GM23338 (cell line): Measurements from ENCODE around the gene R3HDM2. TPM values are rescaled to one million over a fixed set of nuclear protein-coding genes. Genes with fewer than 3 reads are reported as not detected.

Experiments used
- ATAC-seq: fragments of 200-7000 bp; cut with Tn5 transposase; 3 replicates; pipeline ENCODE4 v1.9.1; 2020
- DNase-seq: peaks from one replicate; pipeline ENCODE4 v3.0.0-alpha.2; 2015; ENCODE audit warnings: low spot score
- H2AFZ ChIP-seq: fragments of 200-600 bp; sonication (generic); 2 replicates; pipeline ENCODE4 v1.8.0; 2016; ENCODE audit warnings: antibody characterized with exemption, mild to moderate bottlenecking, moderate library complexity
- H3F3A ChIP-seq: fragments of 200-600 bp; sonication (generic); replicated peaks from 2 replicates; pipeline ENCODE4 v1.8.0; 2017; ENCODE audit warnings: antibody characterized with exemption, mixed run types, low read depth
- H3K27ac ChIP-seq: fragments of 200-600 bp; sonication (generic); 2 replicates; pipeline ENCODE4 v1.6.1; 2016; ENCODE audit warnings: low read depth
- H3K27me3 ChIP-seq: fragments of 200-600 bp; sonication (generic); 2 replicates; pipeline ENCODE4 v1.8.0; 2016; ENCODE audit warnings: mild to moderate bottlenecking, mixed run types, moderate library complexity; ENCODE audit not compliant: insufficient read depth
- H3K36me3 ChIP-seq: fragments of 200-600 bp; sonication (generic); 2 replicates; pipeline ENCODE4 v1.8.0; 2016; ENCODE audit warnings: mild to moderate bottlenecking; ENCODE audit not compliant: insufficient read depth
- H3K4me1 ChIP-seq: fragments of 200-600 bp; sonication (generic); 2 replicates; pipeline ENCODE4 v1.8.0; 2016; ENCODE audit warnings: mild to moderate bottlenecking, moderate library complexity; ENCODE audit not compliant: insufficient read depth
- H3K4me2 ChIP-seq: fragments of 200-600 bp; sonication (generic); 2 replicates; pipeline ENCODE4 v1.7.1; 2017; ENCODE audit warnings: mixed run types
- H3K4me3 ChIP-seq: fragments of 200-600 bp; sonication (generic); 2 replicates; pipeline ENCODE4 v1.6.1; 2016; ENCODE audit warnings: mixed run types
- H3K79me2 ChIP-seq: fragments of 200-600 bp; sonication (generic); replicated peaks from 2 replicates; pipeline ENCODE4 v1.8.0; 2017; ENCODE audit warnings: mild to moderate bottlenecking; ENCODE audit not compliant: insufficient read depth
- H3K9me2 ChIP-seq: fragments of 200-600 bp; sonication (generic); 2 replicates; pipeline ENCODE4 v1.8.0; 2017; ENCODE audit not compliant: insufficient read depth
- H4K20me1 ChIP-seq: fragments of 200-600 bp; sonication (generic); replicated peaks from 2 replicates; pipeline ENCODE4 v1.8.0; 2017; ENCODE audit warnings: mild to moderate bottlenecking; ENCODE audit not compliant: insufficient read depth
- H3K27ac Mint-ChIP-seq: 2 replicates; pipeline ENCODE4 v1.8.0; 2020; ENCODE audit warnings: inconsistent platforms, mild to moderate bottlenecking, moderate library complexity, mixed read lengths
- H3K27me3 Mint-ChIP-seq: 3 replicates; pipeline ENCODE4 v1.8.0; 2022; ENCODE audit warnings: low read depth, mild to moderate bottlenecking, moderate library complexity, mixed read lengths, inconsistent platforms; ENCODE audit not compliant: insufficient read depth, poor library complexity
- H3K36me3 Mint-ChIP-seq: 3 replicates; pipeline ENCODE4 v1.8.0; 2021; ENCODE audit warnings: low read depth, mild to moderate bottlenecking, inconsistent platforms, moderate library complexity, mixed read lengths
- H3K4me1 Mint-ChIP-seq: 3 replicates; pipeline ENCODE4 v1.8.0; 2020; ENCODE audit warnings: mild to moderate bottlenecking, inconsistent platforms, mixed read lengths
- H3K4me3 Mint-ChIP-seq: 3 replicates; pipeline ENCODE4 v1.8.0; 2021; ENCODE audit warnings: moderate library complexity, mild to moderate bottlenecking, inconsistent platforms, mixed read lengths
- H3K9me3 Mint-ChIP-seq: 3 replicates; pipeline ENCODE4 v1.8.0; 2020; ENCODE audit warnings: moderate library complexity, mild to moderate bottlenecking, inconsistent platforms, mixed read lengths
- CREB1 ChIP-seq: fragments of 250-450 bp; sonication (Bioruptor Pico); IDR thresholded peaks from 2 replicates; pipeline ENCODE4 v1.5.0; 2020; ENCODE audit warnings: low read depth, mild to moderate bottlenecking, moderate library complexity
- EZH2 ChIP-seq: fragments of 200-600 bp; sonication (generic); IDR thresholded peaks from one replicate; pipeline ENCODE4 v1.8.0; 2017; ENCODE audit warnings: antibody characterized with exemption, mild to moderate bottlenecking, low read depth; ENCODE audit not compliant: unreplicated experiment
- EZH2phosphoT487 ChIP-seq: fragments of 200-600 bp; sonication (generic); IDR thresholded peaks from one replicate; pipeline ENCODE4 v1.8.1; 2018; ENCODE audit warnings: antibody characterized with exemption; ENCODE audit not compliant: unreplicated experiment
- JUNB ChIP-seq: IDR thresholded peaks from one replicate; pipeline ENCODE4 v1.6.1; 2016; ENCODE audit warnings: antibody characterized with exemption; ENCODE audit not compliant: unreplicated experiment
- NANOG ChIP-seq: IDR thresholded peaks from 2 replicates; pipeline ENCODE4 v1.6.1; 2016; ENCODE audit warnings: antibody characterized with exemption, borderline replicate concordance
- POLR2AphosphoS5 ChIP-seq: IDR thresholded peaks from 2 replicates; pipeline ENCODE4 v1.6.1; 2016; ENCODE audit warnings: antibody characterized with exemption, low read depth
- REST ChIP-seq: IDR thresholded peaks from one replicate; pipeline ENCODE4 v1.6.1; 2018; ENCODE audit warnings: antibody characterized with exemption; ENCODE audit not compliant: unreplicated experiment
- STAT1 ChIP-seq: IDR thresholded peaks from one replicate; pipeline ENCODE4 v1.6.1; 2016; ENCODE audit warnings: antibody characterized with exemption; ENCODE audit not compliant: unreplicated experiment
- ZNF114 ChIP-seq: fragments of 250-450 bp; sonication (Bioruptor Pico); IDR thresholded peaks from 2 replicates; pipeline ENCODE4 v1.5.0; 2020; ENCODE audit warnings: mild to moderate bottlenecking, moderate library complexity
- ZNF331 ChIP-seq: fragments of 250-450 bp; sonication (Bioruptor Pico); IDR thresholded peaks from 2 replicates; pipeline ENCODE4 v1.5.0; 2020; ENCODE audit warnings: low read depth, mild to moderate bottlenecking, moderate library complexity
- polyA plus RNA-seq: library from polyadenylated mRNA; unstranded; fragments of >200 nt; fragmentation: Nextera tagmentation; extraction: Ambion mirVana; gene quantifications from 2 replicates; pipeline ENCODE4 v1.2.1, GENCODE V29; 2016
- total RNA-seq: library from RNA; depleted of rRNA; stranded (reverse); fragments of >200 nt; shearing (Covaris generic); gene quantifications from 2 replicates; pipeline ENCODE4 v1.2.3, GENCODE V29; 2014
- TF ChIP-seq, protein P1 (sequence below): IDR thresholded peaks from 2 replicates; pipeline ENCODE4 v1.6.1; 2016; ENCODE audit warnings: antibody characterized with exemption
- TF ChIP-seq, protein P2 (sequence below), 2 experiments: fragments of 200-600 bp in 1 of 2; sonication (generic) in 1 of 2; conservative IDR thresholded peaks; 2 replicates each; pipeline versions ENCODE4 v1.5.1 to v1.6.1; 2016 to 2017; ENCODE audit warnings: antibody characterized with exemption in 2 of 2, low read depth in 2 of 2, mild to moderate bottlenecking in 2 of 2, moderate library complexity in 1 of 2
- TF ChIP-seq, protein P3 (sequence below): fragments of 250-450 bp; sonication (Bioruptor Pico); IDR thresholded peaks from 2 replicates; pipeline ENCODE4 v1.5.0; 2020; ENCODE audit warnings: mild to moderate bottlenecking, moderate library complexity

The R3HDM2 gene
- total and polyA plus RNA-seq, 2 experiments from 2014 or later = 9.6 to 19.6 TPM

- Mint-ChIP-seq H3K4me3 (no peak overlapping the region), H3K36me3 (peaks cover 9% of the 10 kb centered on the region; the same call in 2 of the 3 replicates), H3K27me3 (peaks cover 3% of the 10 kb centered on the region), H3K9me3 (no peaks in the 10 kb centered on the region), H3K27ac (no peak overlapping the region), H3K4me1 (peaks cover 12% of the 10 kb centered on the region)
- TF ChIP-seq CREB1 (CRISPR knock-in tag) = no peak
- no peak for TF ChIP-seq ZNF331
- TF ChIP-seq NANOG = no peak
- TF ChIP-seq, protein P1, sequence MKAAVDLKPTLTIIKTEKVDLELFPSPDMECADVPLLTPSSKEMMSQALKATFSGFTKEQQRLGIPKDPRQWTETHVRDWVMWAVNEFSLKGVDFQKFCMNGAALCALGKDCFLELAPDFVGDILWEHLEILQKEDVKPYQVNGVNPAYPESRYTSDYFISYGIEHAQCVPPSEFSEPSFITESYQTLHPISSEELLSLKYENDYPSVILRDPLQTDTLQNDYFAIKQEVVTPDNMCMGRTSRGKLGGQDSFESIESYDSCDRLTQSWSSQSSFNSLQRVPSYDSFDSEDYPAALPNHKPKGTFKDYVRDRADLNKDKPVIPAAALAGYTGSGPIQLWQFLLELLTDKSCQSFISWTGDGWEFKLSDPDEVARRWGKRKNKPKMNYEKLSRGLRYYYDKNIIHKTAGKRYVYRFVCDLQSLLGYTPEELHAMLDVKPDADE = no peak
- no peak for TF ChIP-seq EZH2phosphoT487
- TF ChIP-seq, protein P2, sequence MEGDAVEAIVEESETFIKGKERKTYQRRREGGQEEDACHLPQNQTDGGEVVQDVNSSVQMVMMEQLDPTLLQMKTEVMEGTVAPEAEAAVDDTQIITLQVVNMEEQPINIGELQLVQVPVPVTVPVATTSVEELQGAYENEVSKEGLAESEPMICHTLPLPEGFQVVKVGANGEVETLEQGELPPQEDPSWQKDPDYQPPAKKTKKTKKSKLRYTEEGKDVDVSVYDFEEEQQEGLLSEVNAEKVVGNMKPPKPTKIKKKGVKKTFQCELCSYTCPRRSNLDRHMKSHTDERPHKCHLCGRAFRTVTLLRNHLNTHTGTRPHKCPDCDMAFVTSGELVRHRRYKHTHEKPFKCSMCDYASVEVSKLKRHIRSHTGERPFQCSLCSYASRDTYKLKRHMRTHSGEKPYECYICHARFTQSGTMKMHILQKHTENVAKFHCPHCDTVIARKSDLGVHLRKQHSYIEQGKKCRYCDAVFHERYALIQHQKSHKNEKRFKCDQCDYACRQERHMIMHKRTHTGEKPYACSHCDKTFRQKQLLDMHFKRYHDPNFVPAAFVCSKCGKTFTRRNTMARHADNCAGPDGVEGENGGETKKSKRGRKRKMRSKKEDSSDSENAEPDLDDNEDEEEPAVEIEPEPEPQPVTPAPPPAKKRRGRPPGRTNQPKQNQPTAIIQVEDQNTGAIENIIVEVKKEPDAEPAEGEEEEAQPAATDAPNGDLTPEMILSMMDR (conservative IDR thresholded peaks at IDR 0.05; ENCODE audit: low read depth in 2 of 2) = no peak
- no peak for TF ChIP-seq ZNF114
- no peak for TF ChIP-seq EZH2
- no peak for TF ChIP-seq REST
- TF ChIP-seq, protein P3, sequence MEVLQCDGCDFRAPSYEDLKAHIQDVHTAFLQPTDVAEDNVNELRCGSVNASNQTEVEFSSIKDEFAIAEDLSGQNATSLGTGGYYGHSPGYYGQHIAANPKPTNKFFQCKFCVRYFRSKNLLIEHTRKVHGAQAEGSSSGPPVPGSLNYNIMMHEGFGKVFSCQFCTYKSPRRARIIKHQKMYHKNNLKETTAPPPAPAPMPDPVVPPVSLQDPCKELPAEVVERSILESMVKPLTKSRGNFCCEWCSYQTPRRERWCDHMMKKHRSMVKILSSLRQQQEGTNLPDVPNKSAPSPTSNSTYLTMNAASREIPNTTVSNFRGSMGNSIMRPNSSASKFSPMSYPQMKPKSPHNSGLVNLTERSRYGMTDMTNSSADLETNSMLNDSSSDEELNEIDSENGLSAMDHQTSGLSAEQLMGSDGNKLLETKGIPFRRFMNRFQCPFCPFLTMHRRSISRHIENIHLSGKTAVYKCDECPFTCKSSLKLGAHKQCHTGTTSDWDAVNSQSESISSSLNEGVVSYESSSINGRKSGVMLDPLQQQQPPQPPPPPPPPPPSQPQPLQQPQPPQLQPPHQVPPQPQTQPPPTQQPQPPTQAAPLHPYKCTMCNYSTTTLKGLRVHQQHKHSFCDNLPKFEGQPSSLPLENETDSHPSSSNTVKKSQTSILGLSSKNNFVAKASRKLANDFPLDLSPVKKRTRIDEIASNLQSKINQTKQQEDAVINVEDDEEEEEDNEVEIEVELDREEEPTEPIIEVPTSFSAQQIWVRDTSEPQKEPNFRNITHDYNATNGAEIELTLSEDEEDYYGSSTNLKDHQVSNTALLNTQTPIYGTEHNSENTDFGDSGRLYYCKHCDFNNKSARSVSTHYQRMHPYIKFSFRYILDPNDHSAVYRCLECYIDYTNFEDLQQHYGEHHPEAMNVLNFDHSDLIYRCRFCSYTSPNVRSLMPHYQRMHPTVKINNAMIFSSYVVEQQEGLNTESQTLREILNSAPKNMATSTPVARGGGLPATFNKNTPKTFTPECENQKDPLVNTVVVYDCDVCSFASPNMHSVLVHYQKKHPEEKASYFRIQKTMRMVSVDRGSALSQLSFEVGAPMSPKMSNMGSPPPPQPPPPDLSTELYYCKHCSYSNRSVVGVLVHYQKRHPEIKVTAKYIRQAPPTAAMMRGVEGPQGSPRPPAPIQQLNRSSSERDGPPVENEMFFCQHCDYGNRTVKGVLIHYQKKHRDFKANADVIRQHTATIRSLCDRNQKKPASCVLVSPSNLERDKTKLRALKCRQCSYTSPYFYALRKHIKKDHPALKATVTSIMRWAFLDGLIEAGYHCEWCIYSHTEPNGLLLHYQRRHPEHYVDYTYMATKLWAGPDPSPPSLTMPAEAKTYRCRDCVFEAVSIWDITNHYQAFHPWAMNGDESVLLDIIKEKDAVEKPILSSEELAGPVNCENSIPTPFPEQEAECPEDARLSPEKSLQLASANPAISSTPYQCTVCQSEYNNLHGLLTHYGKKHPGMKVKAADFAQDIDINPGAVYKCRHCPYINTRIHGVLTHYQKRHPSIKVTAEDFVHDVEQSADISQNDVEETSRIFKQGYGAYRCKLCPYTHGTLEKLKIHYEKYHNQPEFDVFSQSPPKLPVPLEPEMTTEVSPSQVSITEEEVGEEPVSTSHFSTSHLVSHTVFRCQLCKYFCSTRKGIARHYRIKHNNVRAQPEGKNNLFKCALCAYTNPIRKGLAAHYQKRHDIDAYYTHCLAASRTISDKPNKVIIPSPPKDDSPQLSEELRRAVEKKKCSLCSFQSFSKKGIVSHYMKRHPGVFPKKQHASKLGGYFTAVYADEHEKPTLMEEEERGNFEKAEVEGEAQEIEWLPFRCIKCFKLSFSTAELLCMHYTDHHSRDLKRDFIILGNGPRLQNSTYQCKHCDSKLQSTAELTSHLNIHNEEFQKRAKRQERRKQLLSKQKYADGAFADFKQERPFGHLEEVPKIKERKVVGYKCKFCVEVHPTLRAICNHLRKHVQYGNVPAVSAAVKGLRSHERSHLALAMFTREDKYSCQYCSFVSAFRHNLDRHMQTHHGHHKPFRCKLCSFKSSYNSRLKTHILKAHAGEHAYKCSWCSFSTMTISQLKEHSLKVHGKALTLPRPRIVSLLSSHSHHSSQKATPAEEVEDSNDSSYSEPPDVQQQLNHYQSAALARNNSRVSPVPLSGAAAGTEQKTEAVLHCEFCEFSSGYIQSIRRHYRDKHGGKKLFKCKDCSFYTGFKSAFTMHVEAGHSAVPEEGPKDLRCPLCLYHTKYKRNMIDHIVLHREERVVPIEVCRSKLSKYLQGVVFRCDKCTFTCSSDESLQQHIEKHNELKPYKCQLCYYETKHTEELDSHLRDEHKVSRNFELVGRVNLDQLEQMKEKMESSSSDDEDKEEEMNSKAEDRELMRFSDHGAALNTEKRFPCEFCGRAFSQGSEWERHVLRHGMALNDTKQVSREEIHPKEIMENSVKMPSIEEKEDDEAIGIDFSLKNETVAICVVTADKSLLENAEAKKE (CRISPR knock-in tag) = no peak
- TF ChIP-seq STAT1 = no peak
- TF ChIP-seq POLR2AphosphoS5 = no peak
- TF ChIP-seq JUNB = no peak
- no peak for DNase-seq
- no peak overlapping the region for H3K4me3 ChIP-seq
- no peak overlapping the region for H3K27ac ChIP-seq
- no peaks in the 10 kb centered on the region for H3F3A ChIP-seq
- no peaks in the 10 kb centered on the region; the same call in 1 of the 2 replicates for H4K20me1 ChIP-seq
- H2AFZ ChIP-seq = no peak overlapping the region
- no peaks in the 10 kb centered on the region for H3K79me2 ChIP-seq
- H3K27me3 ChIP-seq = no peaks in the 10 kb centered on the region
- H3K36me3 ChIP-seq = no peaks in the 10 kb centered on the region; the same call in 1 of the 2 replicates
- peaks cover 9% of the 10 kb centered on the region; the same call in 1 of the 2 replicates for H3K4me1 ChIP-seq
- no peak for ATAC-seq
- no peak overlapping the region for H3K4me2 ChIP-seq
- H3K9me2 ChIP-seq = no peaks in the 10 kb centered on the region
Measured at GRCh38 chr12:57385586-57385985, 45.3 kb downstream of the R3HDM2 start.
